ENCODE measurements around the gene DLST. TPM values are rescaled to one million over a fixed set of nuclear protein-coding genes. Genes with fewer than 3 reads are reported as not detected.
A peak's percentile ranks its signal among the peaks of the same experiment; 100 is the strongest.

The DLST gene
- total RNA-seq, 4 donors from 2014 or later = 71.3 to 157 (median 105) TPM

DNA sequence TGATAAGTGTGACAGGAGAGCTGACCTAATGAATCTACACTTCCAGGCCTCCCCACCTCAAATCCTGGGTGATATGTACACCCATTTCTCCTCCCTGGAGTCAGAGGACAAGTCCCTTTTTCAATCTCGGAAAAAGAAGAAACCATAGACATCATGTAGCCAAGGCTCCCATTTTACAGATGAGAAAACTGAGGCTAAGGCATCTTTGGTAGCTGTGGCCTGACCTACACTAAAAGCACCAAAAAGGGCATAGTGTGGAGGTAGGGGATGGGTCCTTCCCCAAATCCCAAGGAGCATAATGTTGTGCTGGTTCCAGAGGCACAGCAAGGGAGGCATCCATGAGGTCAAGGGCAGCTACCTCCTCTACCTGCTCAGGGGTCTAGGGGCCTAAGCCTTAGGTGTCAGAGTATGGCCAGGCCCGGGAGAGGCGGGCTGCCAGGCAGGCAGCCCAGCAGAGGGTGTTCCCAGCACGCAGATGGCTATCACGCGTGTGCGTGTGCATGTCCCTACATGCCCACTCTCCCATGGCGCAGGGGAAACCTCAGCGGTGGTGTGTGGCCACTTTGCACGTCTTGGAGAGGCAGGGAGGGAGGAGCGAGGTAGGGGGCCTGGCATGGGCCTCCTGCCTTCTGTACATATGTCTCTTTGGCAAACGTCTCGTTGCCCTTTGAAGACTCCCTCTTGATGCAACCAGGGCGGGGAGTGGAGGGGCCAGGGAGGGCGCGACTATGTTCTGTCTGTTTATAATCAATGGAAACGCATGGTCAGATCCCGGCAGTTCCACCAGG is 71.2 kb downstream of the DLST start:
- no peaks in the 10 kb centered on the region for H3K36me3 ChIP-seq
- in situ Hi-C loops (cut with MboI; ENCODE audit: low sequenced_read_pairs in 4 of 4) = no loop called here

More for the DNA sequence above, 71.2 kb downstream of the DLST start:
- Histone ChIP-seq H3K9me3 (no peaks in the 10 kb centered on the region), H3K27ac (no peak overlapping the region), H3K27me3 (peaks cover 0 to 10% (median 3%) of the 10 kb centered on the region in 3 donors), H3K4me1 (peaks cover 3 to 10% of the 10 kb centered on the region in 2 donors), H3K4me3 (peak overlapping the region in 2 of 4 donors; percentile 59 to 63)
- no peak for DNase-seq
- TF ChIP-seq, protein P1, sequence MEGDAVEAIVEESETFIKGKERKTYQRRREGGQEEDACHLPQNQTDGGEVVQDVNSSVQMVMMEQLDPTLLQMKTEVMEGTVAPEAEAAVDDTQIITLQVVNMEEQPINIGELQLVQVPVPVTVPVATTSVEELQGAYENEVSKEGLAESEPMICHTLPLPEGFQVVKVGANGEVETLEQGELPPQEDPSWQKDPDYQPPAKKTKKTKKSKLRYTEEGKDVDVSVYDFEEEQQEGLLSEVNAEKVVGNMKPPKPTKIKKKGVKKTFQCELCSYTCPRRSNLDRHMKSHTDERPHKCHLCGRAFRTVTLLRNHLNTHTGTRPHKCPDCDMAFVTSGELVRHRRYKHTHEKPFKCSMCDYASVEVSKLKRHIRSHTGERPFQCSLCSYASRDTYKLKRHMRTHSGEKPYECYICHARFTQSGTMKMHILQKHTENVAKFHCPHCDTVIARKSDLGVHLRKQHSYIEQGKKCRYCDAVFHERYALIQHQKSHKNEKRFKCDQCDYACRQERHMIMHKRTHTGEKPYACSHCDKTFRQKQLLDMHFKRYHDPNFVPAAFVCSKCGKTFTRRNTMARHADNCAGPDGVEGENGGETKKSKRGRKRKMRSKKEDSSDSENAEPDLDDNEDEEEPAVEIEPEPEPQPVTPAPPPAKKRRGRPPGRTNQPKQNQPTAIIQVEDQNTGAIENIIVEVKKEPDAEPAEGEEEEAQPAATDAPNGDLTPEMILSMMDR (IDR thresholded peaks at IDR 0.05 in 4 of 5, conservative IDR thresholded peaks at IDR 0.05 in 1 of 5) = no peak
- no peak for TF ChIP-seq POLR2A (IDR thresholded peaks at IDR 0.05)
- no peak for ATAC-seq
- intact Hi-C loops (cut with DNase I; ENCODE audit: low total_unique reads) = no loop called here

Other genes with a start within 250 kb of the DLST start
- gene AREL1, start 168.8 kb upstream of the DLST start, total RNA-seq = 10 to 100 TPM; 14.7 to 30.1 (median 22.1) TPM
- gene FCF1, start 168.8 kb upstream of the DLST start, total RNA-seq = 10 to 100 TPM; 15.1 to 22.9 (median 18.6) TPM
- gene YLPM1, start 118.6 kb upstream of the DLST start, total RNA-seq = 10 to 100 TPM; 22.2 to 29.2 (median 25.8) TPM
- not detected for gene PROX2, start 5.8 kb upstream of the DLST start, total RNA-seq
- 10 to 100 TPM; 11.7 to 34.4 (median 18.7) TPM for gene RPS6KL1, start 41.3 kb downstream of the DLST start, total RNA-seq
- gene PGF, start 73.7 kb downstream of the DLST start, total RNA-seq = 1 to 10 TPM; 2.2 to 7.8 (median 3.8) TPM
- gene EIF2B2, start 121.0 kb downstream of the DLST start, total RNA-seq = 10 to 100 TPM; 42.7 to 79.0 (median 69.9) TPM
- 10 to 100 TPM; 10.4 to 21.7 (median 17.4) TPM for gene MLH3, start 169.6 kb downstream of the DLST start, total RNA-seq
- 10 to 100 TPM; 12.8 to 41.2 (median 22.9) TPM for gene ACYP1, start 182.1 kb downstream of the DLST start, total RNA-seq
- gene ZC2HC1C, start 187.7 kb downstream of the DLST start, total RNA-seq = 10 to 100 TPM in 1 of 4 donors, 1 to 10 TPM in 3; 5.3 to 13.1 (median 7.3) TPM
- gene NEK9, start 245.1 kb downstream of the DLST start, total RNA-seq = 10 to 100 TPM; 36.3 to 93.2 (median 42.6) TPM

Data from gastrocnemius medialis (tissue), 4 donors.